Measurements from ENCODE around the gene GLT1D1.
"Not testable (repeated sequence)": the region's sequence is repeated elsewhere in the genome, so short reads cannot be mapped to it uniquely, and the experiment has no call there.

Gene GLT1D1

DNA sequence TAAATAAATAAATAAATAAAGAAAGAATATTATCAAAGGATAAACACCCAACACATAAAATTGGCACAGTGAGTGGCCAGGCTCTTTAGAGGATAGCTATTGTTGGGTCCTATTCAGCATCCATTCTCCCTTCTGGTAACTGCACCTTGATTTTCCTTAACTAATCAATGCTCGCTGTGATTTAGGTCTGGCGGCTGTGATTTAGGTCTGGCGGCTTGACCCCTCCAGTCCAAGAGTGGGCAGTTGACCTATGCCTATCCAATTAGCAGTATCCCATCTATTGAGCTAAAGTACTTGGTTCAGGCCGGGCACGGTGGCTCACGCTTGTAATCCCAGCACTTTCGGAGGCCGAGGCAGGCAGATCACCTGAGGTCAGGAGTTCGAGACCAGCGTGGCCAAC, 19.9 kb upstream of the GLT1D1 start:
- Mint-ChIP-seq H3K4me1 (peaks cover 14% of the 10 kb centered on the region), H3K36me3 (ENCODE audit: low read depth) (peaks cover 11% of the 10 kb centered on the region), H3K4me3 (no peak overlapping the region), H3K27ac (no peak overlapping the region), H3K27me3 (ENCODE audit: low read depth, poor library complexity) (peaks cover 8% of the 10 kb centered on the region), H3K9me3 (peaks cover 13% of the 10 kb centered on the region)
- no peak for DNase-seq
- TF ChIP-seq, protein P1, sequence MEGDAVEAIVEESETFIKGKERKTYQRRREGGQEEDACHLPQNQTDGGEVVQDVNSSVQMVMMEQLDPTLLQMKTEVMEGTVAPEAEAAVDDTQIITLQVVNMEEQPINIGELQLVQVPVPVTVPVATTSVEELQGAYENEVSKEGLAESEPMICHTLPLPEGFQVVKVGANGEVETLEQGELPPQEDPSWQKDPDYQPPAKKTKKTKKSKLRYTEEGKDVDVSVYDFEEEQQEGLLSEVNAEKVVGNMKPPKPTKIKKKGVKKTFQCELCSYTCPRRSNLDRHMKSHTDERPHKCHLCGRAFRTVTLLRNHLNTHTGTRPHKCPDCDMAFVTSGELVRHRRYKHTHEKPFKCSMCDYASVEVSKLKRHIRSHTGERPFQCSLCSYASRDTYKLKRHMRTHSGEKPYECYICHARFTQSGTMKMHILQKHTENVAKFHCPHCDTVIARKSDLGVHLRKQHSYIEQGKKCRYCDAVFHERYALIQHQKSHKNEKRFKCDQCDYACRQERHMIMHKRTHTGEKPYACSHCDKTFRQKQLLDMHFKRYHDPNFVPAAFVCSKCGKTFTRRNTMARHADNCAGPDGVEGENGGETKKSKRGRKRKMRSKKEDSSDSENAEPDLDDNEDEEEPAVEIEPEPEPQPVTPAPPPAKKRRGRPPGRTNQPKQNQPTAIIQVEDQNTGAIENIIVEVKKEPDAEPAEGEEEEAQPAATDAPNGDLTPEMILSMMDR (IDR thresholded peaks at IDR 0.05), result no peak

DNA sequence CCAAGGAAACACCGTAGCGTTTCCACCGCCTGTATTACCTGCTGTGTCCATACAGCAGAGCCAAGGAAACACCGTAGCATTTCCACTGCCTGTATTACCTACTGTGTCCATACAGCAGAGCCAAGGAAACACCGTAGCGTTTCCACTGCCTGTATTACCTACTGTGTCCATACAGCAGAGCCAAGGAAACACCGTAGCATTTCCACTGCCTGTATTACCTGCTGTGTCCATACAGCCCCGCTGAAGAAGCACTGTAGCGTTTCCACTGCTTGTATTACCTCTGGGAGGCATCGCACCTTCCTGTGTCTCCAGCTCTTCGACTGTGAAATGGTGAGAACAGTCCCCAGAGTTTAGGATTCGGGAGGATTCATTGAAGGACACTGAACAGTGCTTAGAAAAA, 13.4 kb upstream of the GLT1D1 start:
- Mint-ChIP-seq H3K27me3 (ENCODE audit: low read depth, poor library complexity) (peaks cover 11% of the 10 kb centered on the region), H3K9me3 (peaks cover 15% of the 10 kb centered on the region), H3K36me3 (ENCODE audit: low read depth) (peaks cover 19% of the 10 kb centered on the region)
- H3K4me3 Mint-ChIP-seq, DNase-seq, H3K27ac Mint-ChIP-seq, H3K4me1 Mint-ChIP-seq: not testable (repeated sequence)

DNA sequence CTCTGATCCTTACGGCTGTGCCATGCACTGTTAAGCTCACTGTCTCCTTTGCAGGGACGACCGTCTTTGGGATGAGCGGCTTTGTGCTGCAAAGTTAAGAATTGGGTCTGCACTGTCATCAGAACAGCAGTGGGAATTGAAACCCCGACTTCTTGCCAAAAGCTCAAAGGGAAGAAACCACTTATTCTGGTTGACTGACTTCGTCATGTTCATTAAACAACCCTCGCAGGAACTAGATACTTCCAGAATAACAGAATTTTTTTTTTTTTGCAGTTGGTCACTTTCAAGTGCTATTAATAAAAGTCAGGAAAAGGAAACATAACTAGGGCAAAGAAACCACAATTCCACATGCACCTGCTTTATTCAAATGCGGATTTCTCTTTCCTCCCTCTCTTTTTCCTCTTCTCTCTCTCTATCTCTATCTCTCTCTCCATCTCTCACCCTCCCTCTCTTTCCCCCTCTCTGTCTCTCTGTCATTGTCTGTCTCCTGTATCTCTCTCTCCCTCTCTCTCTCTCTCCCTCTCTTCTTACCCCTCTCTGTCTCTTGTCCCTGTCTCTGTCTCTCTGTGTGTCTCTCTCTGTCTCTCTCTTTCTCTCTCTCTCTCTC, 12.3 kb upstream of the GLT1D1 start:
- H3K4me3 Mint-ChIP-seq, result no peak overlapping the region

DNA sequence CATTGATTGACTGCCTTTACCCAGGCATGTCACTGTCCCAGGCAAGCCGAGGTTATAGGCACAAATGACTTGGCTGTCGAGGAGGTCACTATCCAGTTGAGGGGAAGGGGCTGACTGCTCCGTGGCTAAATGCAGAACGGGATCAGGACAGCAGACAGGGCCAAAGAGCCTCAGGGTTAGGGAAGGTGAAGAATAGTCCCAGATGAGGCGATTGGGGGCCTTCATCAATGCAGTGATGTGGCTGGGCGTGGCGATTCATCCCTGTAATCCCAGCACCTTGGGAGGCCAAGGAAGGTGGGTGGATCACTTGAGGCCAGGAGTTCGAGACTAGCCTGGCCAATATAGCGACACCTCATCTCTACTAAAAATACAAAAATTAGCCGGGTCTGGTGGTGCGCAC, 10.7 kb upstream of the GLT1D1 start:
- TF ChIP-seq, protein P1 (IDR thresholded peaks at IDR 0.05), result no peak
- Mint-ChIP-seq H3K9me3 (peaks cover 14% of the 10 kb centered on the region), H3K27ac (no peak overlapping the region), H3K27me3 (ENCODE audit: low read depth, poor library complexity) (peaks cover 7% of the 10 kb centered on the region), H3K4me3 (no peak overlapping the region), H3K36me3 (ENCODE audit: low read depth) (peaks cover 13% of the 10 kb centered on the region), H3K4me1 (peaks cover 4% of the 10 kb centered on the region)
- DNase-seq, result no peak

More for the DNA sequence above, 12.3 kb upstream of the GLT1D1 start:
- no peak for DNase-seq
- peaks cover 13% of the 10 kb centered on the region for H3K36me3 Mint-ChIP-seq (ENCODE audit: low read depth)
- H3K27ac Mint-ChIP-seq, result no peak overlapping the region
- TF ChIP-seq, protein P1 (IDR thresholded peaks at IDR 0.05), result no peak
- peaks cover 8% of the 10 kb centered on the region for H3K9me3 Mint-ChIP-seq
- H3K27me3 Mint-ChIP-seq (ENCODE audit: low read depth, poor library complexity), result peaks cover 7% of the 10 kb centered on the region
- H3K4me1 Mint-ChIP-seq, result peaks cover 4% of the 10 kb centered on the region

DNA sequence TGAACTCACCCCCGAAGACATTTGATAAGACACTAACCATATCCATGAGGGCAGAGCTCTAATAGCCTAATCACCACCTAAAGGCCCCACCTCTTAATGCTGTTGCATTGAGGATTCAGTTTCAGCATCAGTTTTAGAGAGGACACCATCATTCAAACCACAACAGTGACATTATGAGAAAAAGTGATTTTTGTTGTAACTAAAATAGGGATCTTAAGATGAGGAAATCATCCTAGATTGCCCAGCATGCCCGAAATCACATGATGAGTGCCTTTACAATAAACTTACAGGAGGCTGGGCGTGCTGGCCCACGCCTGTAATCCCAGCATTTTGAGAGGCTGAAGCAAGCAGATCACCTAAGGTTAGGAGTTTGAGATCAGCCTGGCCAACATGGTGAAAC, 9.7 kb upstream of the GLT1D1 start:
- peaks cover 7% of the 10 kb centered on the region for H3K27me3 Mint-ChIP-seq (ENCODE audit: low read depth, poor library complexity)
- H3K27ac Mint-ChIP-seq, result no peak overlapping the region
- peaks cover 4% of the 10 kb centered on the region for H3K4me1 Mint-ChIP-seq
- TF ChIP-seq, protein P1 (IDR thresholded peaks at IDR 0.05), result no peak
- H3K9me3 Mint-ChIP-seq, result peaks cover 23% of the 10 kb centered on the region
- peaks cover 13% of the 10 kb centered on the region for H3K36me3 Mint-ChIP-seq (ENCODE audit: low read depth)
- no peak overlapping the region for H3K4me3 Mint-ChIP-seq
- no peak for DNase-seq

DNA sequence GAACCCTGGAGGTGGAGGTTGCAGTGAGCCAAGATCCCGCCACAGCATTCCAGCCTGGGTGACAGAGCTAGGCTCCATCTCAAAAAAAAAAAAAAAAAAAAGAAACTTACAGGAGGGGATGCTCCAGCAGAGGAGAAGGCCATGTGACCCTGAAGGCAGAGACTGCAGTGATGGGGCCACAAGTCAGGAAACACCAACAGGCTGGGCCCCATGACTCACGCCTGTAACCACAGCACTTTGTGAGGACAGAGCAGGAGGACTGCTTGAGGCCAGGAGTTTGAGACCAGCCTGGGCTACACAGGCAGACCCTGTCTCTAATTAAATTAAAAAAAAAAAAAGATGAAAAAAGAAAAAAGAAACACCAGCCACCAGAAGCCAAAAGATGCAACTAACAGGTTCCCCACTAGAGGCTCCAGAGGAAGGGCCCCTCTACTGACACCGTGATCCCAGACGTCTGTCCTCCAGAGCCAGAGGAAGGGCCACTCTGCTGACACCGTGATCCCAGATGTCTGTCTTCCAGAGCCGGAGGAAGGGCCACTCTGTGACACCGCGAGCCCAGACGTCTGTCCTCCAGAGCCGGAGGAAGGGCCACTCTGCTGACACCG, 9.1 kb upstream of the GLT1D1 start:
- TF ChIP-seq, protein P1 (IDR thresholded peaks at IDR 0.05), result no peak
- Mint-ChIP-seq H3K4me1 (peaks cover 4% of the 10 kb centered on the region), H3K4me3 (no peak overlapping the region), H3K27ac (no peak overlapping the region), H3K9me3 (peaks cover 27% of the 10 kb centered on the region), H3K27me3 (ENCODE audit: low read depth, poor library complexity) (peaks cover 7% of the 10 kb centered on the region), H3K36me3 (ENCODE audit: low read depth) (peaks cover 13% of the 10 kb centered on the region)
- DNase-seq, result no peak

DNA sequence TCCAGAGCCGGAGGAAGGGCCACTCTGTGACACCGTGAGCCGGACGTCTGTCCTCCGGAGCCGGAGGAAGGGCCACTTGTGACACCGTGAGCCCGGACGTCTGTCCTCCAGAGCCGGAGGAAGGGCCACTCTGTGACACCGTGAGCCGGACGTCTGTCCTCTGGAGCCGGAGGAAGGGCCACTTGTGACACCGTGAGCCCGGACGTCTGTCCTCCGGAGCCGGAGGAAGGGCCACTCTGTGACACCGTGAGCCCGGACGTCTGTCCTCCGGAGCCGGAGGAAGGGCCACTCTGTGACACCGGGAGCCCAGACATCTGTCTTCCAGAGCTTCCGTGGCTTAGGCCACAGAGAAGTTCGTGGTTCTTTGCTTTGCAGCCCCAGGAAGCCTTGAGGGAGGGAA, 6.6 kb upstream of the GLT1D1 start:
- H3K4me3 Mint-ChIP-seq, DNase-seq, H3K27ac Mint-ChIP-seq, H3K4me1 Mint-ChIP-seq: not testable (repeated sequence)
- H3K27me3 Mint-ChIP-seq (ENCODE audit: low read depth, poor library complexity), result peaks cover 21% of the 10 kb centered on the region
- peaks cover 13% of the 10 kb centered on the region for H3K36me3 Mint-ChIP-seq (ENCODE audit: low read depth)
- peaks cover 29% of the 10 kb centered on the region for H3K9me3 Mint-ChIP-seq

Measured in nephron progenitor cell (in vitro differentiated cells).